Mucosa of stomach (tissue), 1 donor: ENCODE results near the gene ADGRF3.
"Not testable (repeated sequence)": the region's sequence is repeated elsewhere in the genome, so short reads cannot be mapped to it uniquely, and the experiment has no call there.

Experiments
- H3K27me3 ChIP-seq: one replicate; pipeline ENCODE4 v1.7.0; 2013; ENCODE audit warnings: mild to moderate bottlenecking, low read length; ENCODE audit not compliant: control insufficient read depth, insufficient read depth
- H3K36me3 ChIP-seq: one replicate; pipeline ENCODE4 v1.7.0; 2013; ENCODE audit warnings: low read length; ENCODE audit not compliant: control insufficient read depth, insufficient read depth
- H3K4me1 ChIP-seq: one replicate; pipeline ENCODE4 v1.7.0; 2013; ENCODE audit warnings: mild to moderate bottlenecking, low read length; ENCODE audit not compliant: control insufficient read depth, insufficient read depth
- H3K4me3 ChIP-seq: one replicate; pipeline ENCODE4 v1.7.0; 2013; ENCODE audit warnings: low read length
- H3K9ac ChIP-seq: one replicate; pipeline ENCODE4 v1.7.0; 2013; ENCODE audit warnings: mild to moderate bottlenecking, low read length, moderate library complexity
- H3K9me3 ChIP-seq: one replicate; pipeline ENCODE4 v1.7.0; 2013; ENCODE audit warnings: mild to moderate bottlenecking, low read length, moderate library complexity; ENCODE audit not compliant: control insufficient read depth
- donor health status: Pancreatic carcinoma.

Gene ADGRF3

GRCh38 chr2:26258836-26259235 is 87.8 kb downstream of the ADGRF3 start:
- H3K36me3 ChIP-seq, H3K9ac ChIP-seq, H3K27me3 ChIP-seq, H3K4me1 ChIP-seq, H3K4me3 ChIP-seq, H3K9me3 ChIP-seq: not testable (repeated sequence)
